A549 (cell line): ENCODE results near the gene ERI2. TPM values are rescaled to one million over a fixed set of nuclear protein-coding genes. Genes with fewer than 3 reads are reported as not detected.

Source experiments
- EHMT2 ChIP-seq: fragments of 200-600 bp; sonication (generic); IDR thresholded peaks from 2 replicates; pipeline ENCODE4 v1.6.1; 2016; ENCODE audit warnings: antibody characterized with exemption, low read depth, mild to moderate bottlenecking, moderate library complexity
- MAZ ChIP-seq: fragments of 150-350 bp; IDR thresholded peaks from 2 replicates; pipeline ENCODE4 v1.6.1; 2014; ENCODE audit warnings: antibody characterized with exemption, low read depth, low read length, borderline replicate concordance
- MYC ChIP-seq: IDR thresholded peaks from 2 replicates; pipeline ENCODE4 v1.6.1; 2012; ENCODE audit warnings: mild to moderate bottlenecking, inconsistent platforms, low read length, improper control_type of control experiment, borderline replicate concordance
- POLR2AphosphoS2 ChIP-seq: conservative IDR thresholded peaks from 2 replicates; pipeline ENCODE4 v1.6.1; 2012; ENCODE audit warnings: low read length, improper control_type of control experiment, inconsistent platforms
- polyA plus RNA-seq, 4 experiments: library from polyadenylated mRNA; depleted of rRNA in 3 of 4; stranded (reverse); fragments of >200 nt; fragmentation: RNase III in 1 of 4; extraction: RNeasy Plus Mini Kit Qiagen cat#74134 plus additional on column Dnase treatment in 1 of 4; gene quantifications; 2 replicates in 3 of 4; 3 replicates in 1 of 4; pipeline ENCODE4 v1.2.3, GENCODE V29; 2011 to 2017
- small RNA-seq, 6 experiments: library from RNA; depleted of rRNA; stranded (forward); fragments of <200 nt; gene quantifications; one replicate each; pipeline ENCODE3, GENCODE V24; 2012
- TF ChIP-seq, protein P1 (sequence below): IDR thresholded peaks from 2 replicates; pipeline ENCODE4 v1.6.1; 2012

Gene ERI2
- polyA plus RNA-seq, 2 of the 4 experiments (the other 2 are of a cell fraction), result 15.9 to 25.1 TPM

DNA sequence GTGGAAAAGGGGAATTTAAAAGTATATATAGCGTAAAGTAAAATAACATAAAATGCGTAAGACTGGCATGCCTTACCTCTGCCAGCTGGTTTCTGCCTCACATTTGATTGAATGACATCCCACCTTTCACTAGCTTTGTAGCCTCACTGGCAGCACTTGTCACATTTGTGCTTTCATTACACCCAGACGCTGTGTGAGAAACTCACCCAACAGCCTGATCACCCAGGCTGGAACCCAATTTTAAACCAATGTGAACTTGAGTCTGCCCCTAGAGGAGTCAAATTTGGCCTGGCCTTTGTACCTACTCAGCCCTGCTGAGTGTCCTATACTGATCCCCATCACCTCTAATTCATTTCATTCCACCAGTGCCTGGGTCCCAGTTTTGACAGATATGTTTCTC is 59.8 kb downstream of the ERI2 start (continued):
- TF ChIP-seq, protein P1, sequence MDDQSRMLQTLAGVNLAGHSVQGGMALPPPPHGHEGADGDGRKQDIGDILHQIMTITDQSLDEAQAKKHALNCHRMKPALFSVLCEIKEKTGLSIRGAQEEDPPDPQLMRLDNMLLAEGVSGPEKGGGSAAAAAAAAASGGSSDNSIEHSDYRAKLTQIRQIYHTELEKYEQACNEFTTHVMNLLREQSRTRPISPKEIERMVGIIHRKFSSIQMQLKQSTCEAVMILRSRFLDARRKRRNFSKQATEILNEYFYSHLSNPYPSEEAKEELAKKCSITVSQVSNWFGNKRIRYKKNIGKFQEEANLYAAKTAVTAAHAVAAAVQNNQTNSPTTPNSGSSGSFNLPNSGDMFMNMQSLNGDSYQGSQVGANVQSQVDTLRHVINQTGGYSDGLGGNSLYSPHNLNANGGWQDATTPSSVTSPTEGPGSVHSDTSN, result no peak
- TF ChIP-seq MYC, result no peak
- TF ChIP-seq EHMT2, result no peak
- no peak for TF ChIP-seq POLR2AphosphoS2
- TF ChIP-seq MAZ, result no peak

Small RNA genes within 50 kb of the gene (small RNA-seq; reads per million reads assigned to genes)
- gene RF00618 (0 reads per million in 6 experiments), gene RNU6-944P (0 to 3.1 (median 0.15) reads per million in 6 experiments)

Other genes with a start within 250 kb of the ERI2 start
- gene ACSM2B, start 230.1 kb downstream of the ERI2 start, polyA plus RNA-seq (2011; rRNA removed), result not detected in 2 replicates
- gene ACSM2B, start 230.1 kb downstream of the ERI2 start, polyA plus RNA-seq (2017; fragmentation: RNase III; extraction: RNeasy Plus Mini Kit Qiagen cat#74134 plus additional on column Dnase treatment), result not detected in 3 replicates
- gene ACSM1, start 108.8 kb downstream of the ERI2 start, polyA plus RNA-seq (2011; rRNA removed), result not detected in 2 replicates
- not detected in 3 replicates for gene ACSM1, start 108.8 kb downstream of the ERI2 start, polyA plus RNA-seq (2017; fragmentation: RNase III; extraction: RNeasy Plus Mini Kit Qiagen cat#74134 plus additional on column Dnase treatment)
- gene THUMPD1, start 64.7 kb downstream of the ERI2 start, polyA plus RNA-seq (2011; rRNA removed), result 30.0 and 47.7 TPM in 2 replicates
- gene THUMPD1, start 64.7 kb downstream of the ERI2 start, polyA plus RNA-seq (2017; fragmentation: RNase III; extraction: RNeasy Plus Mini Kit Qiagen cat#74134 plus additional on column Dnase treatment), result 25.9 to 27.8 TPM (median 27.8 TPM) in 3 replicates
- gene ACSM3, start 42.5 kb downstream of the ERI2 start, polyA plus RNA-seq (2011; rRNA removed), result 15.7 and 17.8 TPM in 2 replicates
- gene ACSM3, start 42.5 kb downstream of the ERI2 start, polyA plus RNA-seq (2017; fragmentation: RNase III; extraction: RNeasy Plus Mini Kit Qiagen cat#74134 plus additional on column Dnase treatment), result 2.9 to 3.3 TPM (median 3.1 TPM) in 3 replicates
- 5.1 and 5.2 TPM in 2 replicates for gene REXO5, start 55 bp upstream of the ERI2 start, polyA plus RNA-seq (2011; rRNA removed)
- gene REXO5, start 55 bp upstream of the ERI2 start, polyA plus RNA-seq (2017; fragmentation: RNase III; extraction: RNeasy Plus Mini Kit Qiagen cat#74134 plus additional on column Dnase treatment), result 3.8 to 4.2 TPM (median 4.0 TPM) in 3 replicates
- gene DCUN1D3, start 93.9 kb upstream of the ERI2 start, polyA plus RNA-seq (2011; rRNA removed), result 7.2 and 7.5 TPM in 2 replicates
- gene DCUN1D3, start 93.9 kb upstream of the ERI2 start, polyA plus RNA-seq (2017; fragmentation: RNase III; extraction: RNeasy Plus Mini Kit Qiagen cat#74134 plus additional on column Dnase treatment), result 5.2 to 5.9 TPM (median 5.9 TPM) in 3 replicates
- gene LYRM1, start 94.3 kb upstream of the ERI2 start, polyA plus RNA-seq (2011; rRNA removed), result 37.8 and 44.0 TPM in 2 replicates
- gene LYRM1, start 94.3 kb upstream of the ERI2 start, polyA plus RNA-seq (2017; fragmentation: RNase III; extraction: RNeasy Plus Mini Kit Qiagen cat#74134 plus additional on column Dnase treatment), result 38.6 to 48.8 TPM (median 40.6 TPM) in 3 replicates